GM06990 (cell line): ENCODE results near the gene FSTL4.

Source experiments
- DNase-seq: peaks from one replicate; pipeline ENCODE4 v3.0.0-alpha.2; 2011; ENCODE audit not compliant: insufficient read length; ENCODE audit errors: extremely low read depth
- H3K27me3 ChIP-seq: replicated peaks from 2 replicates; pipeline ENCODE4 v1.6.0; 2011; ENCODE audit warnings: low read length; ENCODE audit not compliant: control insufficient read depth, insufficient read depth
- H3K36me3 ChIP-seq: 2 replicates; pipeline ENCODE4 v1.5.1; 2011; ENCODE audit warnings: low read length; ENCODE audit not compliant: control insufficient read depth, insufficient read depth
- H3K4me3 ChIP-seq: replicated peaks from 2 replicates; pipeline ENCODE4 v1.5.1; 2011; ENCODE audit warnings: low read depth, mild to moderate bottlenecking, control low read depth, low read length
- CTCF ChIP-seq: IDR thresholded peaks from 2 replicates; pipeline ENCODE4 v1.5.1; 2011; ENCODE audit warnings: low read length, control low read depth, mild to moderate bottlenecking, inconsistent platforms; ENCODE audit not compliant: insufficient read depth, poor library complexity, severe bottlenecking

The FSTL4 gene

DNA sequence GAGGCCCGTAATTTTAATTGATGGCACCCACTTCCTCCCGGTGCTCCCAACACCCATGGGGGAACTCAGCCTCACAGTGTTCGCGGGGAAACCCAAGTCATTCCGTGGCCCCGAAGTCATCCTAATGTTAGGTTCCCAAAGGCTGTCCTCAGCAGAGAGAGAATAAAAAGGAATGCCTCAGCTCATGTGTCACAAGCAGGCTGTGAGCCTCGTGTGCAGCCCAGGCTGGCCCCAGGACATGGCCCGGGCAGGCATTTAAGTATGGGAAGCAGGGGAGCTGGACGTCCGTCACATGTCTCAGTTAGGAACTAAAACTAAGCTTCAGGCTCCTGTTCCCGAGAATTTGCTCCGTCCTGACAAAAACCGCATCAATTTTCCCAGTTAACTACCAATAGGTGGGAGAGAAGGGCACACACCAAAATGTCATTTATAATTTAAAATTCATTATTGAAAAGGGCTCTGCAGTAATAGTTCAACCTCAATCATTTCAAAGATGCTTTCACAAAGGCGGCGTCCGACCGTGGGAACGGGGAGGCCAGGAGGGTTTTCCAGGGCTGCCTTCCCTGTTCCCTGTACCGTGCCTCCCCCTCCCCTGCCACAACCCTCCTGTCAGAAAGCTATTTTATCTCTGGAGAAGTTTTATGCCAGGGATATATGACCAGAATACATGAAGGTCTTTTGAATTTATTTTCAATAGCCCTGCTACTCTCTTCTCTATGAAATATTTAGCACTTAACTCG, 137.3 kb downstream of the FSTL4 start:
- Histone ChIP-seq H3K27me3 (no peaks in the 10 kb centered on the region; the same call in 1 of the 2 replicates), H3K4me3 (no peak overlapping the region), H3K36me3 (no peaks in the 10 kb centered on the region)
- DNase-seq: no peak
- no peak for TF ChIP-seq CTCF

GRCh38 chr5:133473291-133473690, 139.1 kb downstream of the FSTL4 start:
- H3K27me3 ChIP-seq: peaks cover 1% of the 10 kb centered on the region
- no peak for TF ChIP-seq CTCF
- no peaks in the 10 kb centered on the region for H3K36me3 ChIP-seq
- DNase-seq: no peak
- H3K4me3 ChIP-seq: no peak overlapping the region

DNA sequence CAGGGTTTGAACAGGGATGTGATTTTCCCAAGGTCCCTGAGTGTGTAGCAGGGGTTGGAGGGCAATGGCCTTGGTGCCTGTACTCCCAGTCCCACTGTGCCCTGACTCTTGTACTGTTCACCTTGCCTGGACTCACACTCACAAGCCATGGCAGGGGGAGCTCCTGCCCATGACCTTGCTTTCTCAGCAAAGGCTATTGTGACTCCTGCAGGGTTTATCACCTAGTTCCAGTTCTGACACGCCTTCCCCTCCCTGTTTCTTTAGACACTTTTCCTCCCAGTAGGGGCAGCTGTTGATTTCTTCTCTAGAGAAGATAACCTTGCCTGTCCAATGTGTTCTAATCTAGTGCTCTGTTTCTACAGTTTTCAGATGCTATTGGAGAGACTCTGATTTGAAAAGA, 139.5 kb downstream of the FSTL4 start:
- no peak for DNase-seq
- Histone ChIP-seq H3K4me3 (no peak overlapping the region), H3K36me3 (no peaks in the 10 kb centered on the region), H3K27me3 (peaks cover 1% of the 10 kb centered on the region)
- no peak for TF ChIP-seq CTCF

DNA sequence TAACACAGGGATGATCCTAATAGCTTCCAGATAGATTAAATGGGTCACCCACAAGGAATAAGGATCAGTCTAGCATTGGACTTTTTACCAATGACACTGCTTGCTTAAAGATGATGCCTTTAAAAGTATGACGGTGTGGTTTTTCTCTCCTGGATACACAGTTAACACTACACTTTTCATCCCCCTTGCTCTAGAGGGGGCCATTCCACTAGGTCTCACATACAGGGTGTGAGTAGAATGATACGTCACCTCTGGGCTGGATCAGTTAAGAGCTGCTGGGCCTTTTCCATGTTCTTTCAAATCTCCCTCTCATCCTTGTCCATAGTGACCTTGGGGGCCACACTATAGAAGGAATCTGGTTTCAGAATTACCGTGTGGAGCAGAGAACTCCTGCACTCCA, 140.6 kb downstream of the FSTL4 start:
- H3K36me3 ChIP-seq: no peaks in the 10 kb centered on the region

DNA sequence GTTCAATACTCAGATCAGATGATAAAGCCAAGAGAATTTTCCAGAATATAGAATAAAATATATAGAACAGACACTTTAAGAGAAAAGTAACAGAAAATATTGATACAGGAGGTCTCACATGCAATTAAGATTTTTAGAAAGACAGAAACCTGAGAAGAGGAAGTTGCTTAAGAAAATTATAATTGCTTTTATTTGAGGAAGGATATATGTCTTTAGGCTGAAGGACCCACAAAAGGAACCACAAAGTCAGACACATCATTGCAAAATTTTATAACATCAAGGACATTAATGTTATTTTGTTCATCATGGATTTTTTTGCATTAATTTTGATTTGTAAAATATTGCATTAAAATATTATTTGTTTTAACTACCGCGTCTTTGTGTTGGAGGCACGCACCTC, 141.5 kb downstream of the FSTL4 start:
- Histone ChIP-seq H3K27me3 (peaks cover 1% of the 10 kb centered on the region), H3K36me3 (no peaks in the 10 kb centered on the region), H3K4me3 (no peak overlapping the region)
- no peak for TF ChIP-seq CTCF
- no peak for DNase-seq

More for the DNA sequence above, 140.6 kb downstream of the FSTL4 start:
- no peak for TF ChIP-seq CTCF
- Histone ChIP-seq H3K4me3 (no peak overlapping the region), H3K27me3 (peaks cover 1% of the 10 kb centered on the region)
- no peak for DNase-seq

- Histone ChIP-seq H3K36me3 (no peaks in the 10 kb centered on the region), H3K4me3 (no peak overlapping the region), H3K27me3 (peaks cover 1% of the 10 kb centered on the region)
- DNase-seq: no peak
- TF ChIP-seq CTCF: no peak
Measured at GRCh38 chr5:133469846-133470245, 142.5 kb downstream of the FSTL4 start.
